Right hindlimb (tissue), 1 donor: ENCODE data around the gene SYTL3.

Experiments used
- DNase-seq: peaks from one replicate; pipeline ENCODE4 v3.0.0-alpha.2; 2018

Gene SYTL3

DNA sequence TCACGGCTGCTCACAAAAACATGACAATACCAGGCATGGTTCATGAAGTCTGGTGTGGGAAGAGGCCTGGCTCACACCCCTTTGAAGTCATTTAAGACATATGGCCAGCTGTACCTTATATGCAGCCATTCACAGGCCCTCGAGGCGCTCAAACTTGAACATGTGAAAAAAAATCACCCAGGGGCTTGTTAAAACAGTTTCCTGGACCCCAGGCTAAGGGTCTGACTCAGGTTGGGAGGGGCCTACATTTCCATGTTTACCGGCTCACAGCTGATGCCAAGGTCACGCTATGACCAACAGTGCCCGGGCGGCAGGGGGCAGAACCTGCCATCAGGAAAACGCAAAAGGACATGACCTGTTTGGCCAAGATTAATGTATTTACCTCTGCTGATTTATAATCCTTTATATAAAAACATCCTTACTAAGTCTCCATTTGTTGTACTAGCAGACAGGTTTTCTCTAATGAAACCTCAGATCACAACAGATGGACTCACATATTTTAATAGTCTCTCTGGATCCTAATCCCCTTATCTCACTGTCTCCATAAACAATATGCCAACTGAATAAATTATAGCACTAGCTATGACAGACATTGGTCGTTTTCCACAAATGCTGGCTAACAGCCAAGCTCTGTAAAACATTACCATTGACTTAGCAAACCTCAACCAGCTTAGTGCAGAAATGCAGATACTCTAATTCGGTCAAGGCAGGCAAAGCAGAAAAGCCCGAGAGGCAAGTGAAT lies 149.4 kb downstream of the SYTL3 start:
- DNase-seq, result no peak

DNA sequence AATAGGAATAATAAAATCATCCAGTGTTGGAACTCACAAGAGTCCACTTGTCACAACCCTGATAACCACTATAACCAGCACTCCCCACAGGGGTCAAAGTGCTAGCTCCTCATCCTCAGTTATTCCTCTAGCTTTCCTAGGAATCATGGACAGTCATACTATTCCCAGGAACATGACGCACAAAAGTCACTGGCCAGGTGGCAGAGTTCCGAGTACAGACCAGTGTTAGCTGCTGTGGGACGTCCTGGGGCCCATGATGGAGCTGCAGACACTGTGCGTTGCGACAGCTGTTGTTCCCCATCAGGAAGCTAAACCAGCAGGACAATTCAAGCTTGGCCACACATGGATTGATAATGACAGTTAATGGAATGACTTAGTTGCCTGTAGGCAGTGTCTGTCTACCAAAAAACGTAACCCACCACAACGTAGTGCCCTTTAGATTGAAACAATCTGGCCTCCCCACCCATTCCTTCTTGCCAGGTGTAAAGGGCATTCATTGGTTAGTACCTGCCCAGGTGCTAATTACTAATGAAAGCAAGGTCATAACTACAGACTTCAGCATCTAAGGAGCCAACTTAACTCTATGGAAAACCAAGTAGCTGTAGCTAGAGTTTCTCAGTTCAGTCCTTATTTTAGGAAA lies 151.9 kb downstream of the SYTL3 start:
- peak; percentile 49 for DNase-seq

DNA sequence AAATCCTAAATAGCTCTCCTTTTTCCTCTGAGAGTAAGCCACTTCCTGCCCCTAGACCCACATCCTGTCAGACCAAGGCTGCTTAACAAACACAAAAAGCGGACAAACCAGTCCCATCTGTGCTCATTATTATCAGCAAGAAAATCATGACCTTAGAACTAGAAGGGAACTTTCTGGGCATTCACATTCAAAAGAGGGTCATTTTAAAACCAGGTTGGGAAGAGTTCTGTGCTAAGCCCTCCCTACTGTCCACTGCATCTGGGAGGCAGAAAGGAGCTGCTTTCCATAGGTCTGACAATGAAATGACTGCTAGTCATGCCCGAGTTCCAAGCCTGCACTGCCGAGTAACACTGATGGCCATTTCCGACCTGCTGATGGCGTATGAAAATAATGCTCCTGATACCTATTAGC lies 153.9 kb downstream of the SYTL3 start:
- DNase-seq, result no peak

DNA sequence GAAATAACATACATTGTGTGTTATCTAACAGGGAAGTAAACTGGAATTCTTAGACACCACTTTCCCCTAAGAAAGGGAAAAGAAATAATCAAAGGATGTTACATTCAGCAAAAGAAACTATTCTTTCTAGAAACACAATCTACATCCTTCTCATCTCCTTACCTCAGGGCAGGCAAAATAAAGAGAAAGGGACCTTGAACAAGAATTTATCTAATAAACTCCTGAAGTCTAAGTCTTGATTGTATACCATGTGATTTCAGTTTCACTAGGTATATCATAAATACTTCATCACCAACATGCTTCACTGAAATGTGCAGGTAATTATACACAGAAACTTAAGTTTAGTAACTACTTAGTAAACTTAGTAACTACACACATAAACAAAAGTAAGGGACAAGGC lies 154.4 kb downstream of the SYTL3 start:
- no peak for DNase-seq

DNA sequence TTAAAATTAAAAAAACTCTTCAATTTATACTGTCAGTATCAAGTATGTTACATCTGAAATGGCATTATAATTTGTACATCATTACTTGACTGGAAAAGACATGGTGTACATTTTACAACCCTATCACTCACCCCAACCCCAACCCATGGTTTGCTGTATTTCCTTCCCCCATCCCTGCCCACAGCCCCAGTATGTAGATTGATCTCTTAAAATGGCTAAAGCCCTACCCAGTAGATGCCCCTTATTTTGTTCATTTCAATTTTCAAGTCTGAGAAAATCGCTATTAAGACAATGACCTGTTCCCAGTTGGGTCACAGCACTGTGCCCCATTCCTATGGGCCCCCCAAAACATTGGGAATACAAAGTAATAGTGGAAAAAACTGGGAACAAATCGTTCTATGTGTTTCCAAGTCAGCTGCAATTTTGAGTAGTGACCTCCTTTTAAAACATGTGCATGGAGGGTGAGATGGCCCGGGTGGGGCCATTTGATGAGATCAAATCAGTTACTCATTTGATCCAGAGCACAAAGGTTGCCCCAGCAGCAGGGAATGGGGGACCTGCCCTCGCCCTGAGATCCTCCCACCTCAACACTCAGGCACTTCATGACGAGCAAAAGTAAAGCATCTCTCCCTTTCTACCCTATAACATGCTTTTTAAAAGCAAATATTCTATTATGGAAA lies 156.0 kb downstream of the SYTL3 start:
- DNase-seq, result no peak

DNA sequence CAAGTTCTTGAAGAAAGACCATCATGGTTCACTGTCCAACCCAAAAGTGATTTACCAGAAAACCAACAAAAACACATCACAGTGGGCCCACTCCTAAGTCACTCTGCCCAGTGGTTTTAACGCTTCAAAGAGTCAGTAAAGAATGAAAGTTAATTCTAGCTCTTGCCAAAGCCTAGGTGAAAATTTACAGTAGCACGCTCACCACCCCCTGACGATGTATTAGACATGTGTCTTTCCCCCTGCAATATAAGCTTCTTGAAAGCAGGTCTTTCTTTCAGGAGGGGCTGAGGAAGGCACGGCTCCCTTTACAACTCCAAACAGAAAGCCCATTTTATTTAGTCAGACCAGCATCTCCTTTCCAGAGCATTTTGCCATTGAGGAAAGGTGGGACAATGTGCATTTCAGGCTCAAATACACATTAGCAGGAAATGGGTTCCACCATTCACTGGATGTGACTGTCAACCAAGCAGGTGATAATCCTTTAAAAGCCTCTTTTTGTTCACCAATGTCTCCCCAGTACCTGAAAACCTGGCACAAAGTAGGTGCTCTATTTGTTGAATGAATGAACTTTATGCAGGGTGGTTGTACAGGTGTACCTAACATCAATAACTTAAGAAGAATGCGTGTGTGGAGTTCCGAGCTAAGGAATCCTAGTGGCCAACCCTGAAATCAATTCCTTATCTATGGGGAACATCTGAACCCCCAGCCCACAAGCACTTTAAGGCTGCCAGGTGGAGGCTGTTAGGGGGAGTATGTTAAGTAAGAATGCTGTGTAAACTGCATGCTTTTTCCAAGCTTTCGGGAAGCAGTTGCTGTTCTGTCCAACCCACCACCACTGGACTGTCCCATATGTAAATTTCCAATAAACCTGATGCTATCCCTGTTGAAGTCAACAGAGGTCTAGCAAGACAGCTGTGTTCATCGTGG lies 157.9 kb downstream of the SYTL3 start:
- no peak for DNase-seq

DNA sequence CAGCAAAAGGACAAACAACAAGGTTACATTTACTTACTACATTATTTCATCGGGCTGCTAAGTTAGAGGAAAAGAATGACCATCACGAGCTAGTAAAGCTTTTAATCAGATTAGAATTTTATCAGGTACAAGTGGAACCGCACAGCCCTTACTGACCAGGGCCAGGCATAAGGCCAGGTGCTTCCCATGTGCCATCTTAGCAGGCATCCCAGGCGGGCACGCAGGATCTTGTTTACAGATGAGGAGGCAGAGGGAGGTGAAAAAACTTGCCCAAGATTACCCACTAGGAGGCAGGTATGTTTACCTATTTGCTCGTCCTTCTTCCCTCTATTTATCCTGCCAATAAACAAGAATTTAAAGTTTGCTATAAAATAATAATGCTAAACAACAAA lies 158.6 kb downstream of the SYTL3 start:
- DNase-seq, result no peak

DNA sequence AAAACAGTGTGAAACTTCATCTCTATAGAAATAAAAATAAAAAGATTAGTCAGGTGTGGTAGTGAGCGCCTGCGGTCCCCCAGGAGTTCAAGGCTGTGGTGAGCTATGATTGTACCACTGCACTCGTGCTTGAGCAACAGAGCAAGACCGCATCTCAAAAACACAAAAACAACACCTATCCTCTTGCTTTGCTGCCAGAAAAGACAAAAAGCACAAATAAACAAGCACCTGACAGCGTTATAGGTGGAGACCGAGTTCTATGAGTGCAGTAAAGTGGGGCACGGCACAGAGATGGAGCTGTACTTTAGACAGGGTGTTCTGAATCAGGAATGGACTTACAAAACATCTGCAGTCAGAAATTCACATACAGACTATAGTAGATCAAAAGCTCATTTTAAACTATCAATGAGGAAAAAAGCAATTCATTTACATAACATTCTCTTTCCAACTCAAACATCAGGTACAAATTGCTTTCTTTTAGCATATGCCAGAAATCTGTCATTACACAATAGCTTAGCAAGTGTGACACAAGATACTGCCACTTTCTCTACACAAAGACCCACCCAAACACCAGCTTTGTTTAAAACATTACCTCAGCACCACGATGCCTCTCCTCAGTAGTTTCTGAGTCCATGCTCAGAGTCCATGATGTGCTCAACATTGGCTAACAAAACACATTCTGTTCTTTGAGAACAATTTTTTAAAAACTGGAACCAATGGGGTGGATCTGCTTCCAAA lies 159.3 kb downstream of the SYTL3 start:
- no peak for DNase-seq

DNA sequence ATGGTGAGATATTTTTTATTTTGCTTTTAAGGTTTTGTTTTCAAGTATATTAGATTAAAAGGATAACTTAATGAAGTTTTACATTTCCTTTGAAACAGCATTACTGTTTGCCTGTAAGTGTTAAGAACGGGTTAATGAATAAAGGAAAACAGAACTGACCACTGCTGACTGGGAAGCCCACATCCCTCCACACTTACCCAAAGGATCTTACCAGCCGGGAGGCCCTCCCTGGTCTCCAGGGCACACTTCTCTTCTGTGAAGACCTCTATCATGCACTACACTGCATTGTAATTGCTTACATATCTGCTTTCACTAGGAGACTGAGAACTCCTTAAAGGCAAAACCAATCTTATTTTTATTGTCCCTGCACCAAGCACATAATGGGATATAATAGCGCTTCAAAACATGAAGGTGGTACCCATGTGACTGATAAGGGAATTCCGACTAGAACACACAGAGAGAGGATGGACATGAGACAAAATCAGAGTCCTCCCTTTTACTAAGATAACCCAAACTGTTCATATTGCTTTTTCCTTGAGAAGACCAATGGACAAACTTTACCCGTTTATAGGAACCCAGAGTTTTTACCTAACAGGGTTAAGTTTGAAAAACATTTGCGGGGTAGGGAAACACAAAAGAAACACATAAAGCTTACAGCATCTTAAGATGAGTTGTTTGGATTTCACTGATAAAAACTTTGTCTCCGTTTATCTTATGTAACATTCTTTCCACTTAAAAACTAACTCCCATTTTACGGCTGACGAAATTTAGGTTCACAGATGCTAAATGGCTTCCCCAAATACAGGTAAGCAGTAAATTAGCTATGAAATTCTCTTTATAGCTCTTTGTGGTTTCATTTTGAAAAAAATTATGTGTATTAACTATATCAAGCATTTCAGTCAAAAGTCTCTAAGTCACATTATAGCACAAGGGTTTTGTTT lies 160.6 kb downstream of the SYTL3 start:
- no peak for DNase-seq

DNA sequence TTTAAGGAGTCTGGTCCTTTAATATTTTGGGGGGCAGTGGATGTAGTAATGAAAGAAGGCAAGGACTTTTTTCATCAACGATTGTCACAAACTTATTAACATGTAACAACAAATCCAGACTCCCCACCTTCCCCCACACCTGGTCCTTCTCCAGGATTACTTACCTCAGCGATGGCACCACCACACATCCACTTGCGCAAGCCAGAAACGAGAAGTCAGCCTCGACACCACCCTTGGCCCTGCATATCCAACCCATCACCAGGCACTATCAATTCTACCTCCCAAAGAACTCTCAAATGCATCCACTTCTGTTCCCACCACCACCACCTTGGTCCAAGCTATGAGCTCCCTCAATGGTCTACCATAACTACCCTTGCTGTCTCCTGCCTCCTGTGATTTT lies 162.8 kb downstream of the SYTL3 start:
- no peak for DNase-seq

DNA sequence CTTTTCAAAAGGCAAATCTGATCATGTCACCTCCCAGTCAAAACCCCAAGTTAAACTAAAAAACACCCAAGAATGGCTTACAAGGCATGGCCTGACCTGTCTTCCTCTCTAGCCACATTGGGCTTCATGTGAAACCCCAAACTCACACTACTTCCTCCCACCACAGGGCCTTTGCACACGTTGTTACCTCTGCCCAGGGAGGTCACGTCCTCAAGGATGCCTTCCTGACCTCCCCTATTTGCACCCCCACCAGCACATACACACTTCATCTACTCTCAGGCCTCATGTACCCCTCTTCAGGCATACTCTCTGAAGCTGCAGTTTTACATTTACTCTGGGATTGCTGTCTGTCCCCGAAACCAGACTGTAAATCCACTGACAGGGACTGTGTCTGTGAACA lies 163.2 kb downstream of the SYTL3 start:
- DNase-seq, result no peak
